ENCODE results near the gene ALG11.

DNA sequence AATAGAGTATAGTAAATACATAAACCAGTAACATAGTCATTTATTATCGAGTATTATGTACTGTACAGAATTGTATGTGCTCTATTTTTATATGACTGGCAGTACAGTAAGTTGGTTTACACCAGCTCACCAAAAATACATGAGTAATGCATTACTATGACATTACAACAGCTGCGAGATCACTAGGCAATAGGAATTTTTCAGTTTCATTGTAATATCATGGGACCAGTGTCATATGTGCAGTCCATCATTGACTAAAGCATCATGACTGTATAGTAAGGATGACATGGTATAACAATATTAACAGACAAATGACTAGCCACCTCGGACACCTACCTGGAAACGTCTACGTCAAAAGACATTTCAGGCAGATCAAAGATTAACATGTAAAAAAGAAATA, 34.6 kb upstream of the ALG11 start:
- no peak for TF ChIP-seq FOXA1 (IDR thresholded peaks at IDR 0.05)
- no peak for TF ChIP-seq SUZ12 (IDR thresholded peaks at IDR 0.05)
- no peak for TF ChIP-seq TARDBP (IDR thresholded peaks at IDR 0.05)
- TF ChIP-seq CTBP1 (IDR thresholded peaks at IDR 0.05; ENCODE audit: borderline replicate concordance), result no peak
- no peak for TF ChIP-seq FOXM1 (IDR thresholded peaks at IDR 0.05; ENCODE audit: borderline replicate concordance)
- TF ChIP-seq, protein P1, sequence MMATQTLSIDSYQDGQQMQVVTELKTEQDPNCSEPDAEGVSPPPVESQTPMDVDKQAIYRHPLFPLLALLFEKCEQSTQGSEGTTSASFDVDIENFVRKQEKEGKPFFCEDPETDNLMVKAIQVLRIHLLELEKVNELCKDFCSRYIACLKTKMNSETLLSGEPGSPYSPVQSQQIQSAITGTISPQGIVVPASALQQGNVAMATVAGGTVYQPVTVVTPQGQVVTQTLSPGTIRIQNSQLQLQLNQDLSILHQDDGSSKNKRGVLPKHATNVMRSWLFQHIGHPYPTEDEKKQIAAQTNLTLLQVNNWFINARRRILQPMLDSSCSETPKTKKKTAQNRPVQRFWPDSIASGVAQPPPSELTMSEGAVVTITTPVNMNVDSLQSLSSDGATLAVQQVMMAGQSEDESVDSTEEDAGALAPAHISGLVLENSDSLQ (IDR thresholded peaks at IDR 0.05), result no peak
- TF ChIP-seq SP1 (IDR thresholded peaks at IDR 0.05), result no peak
- TF ChIP-seq ARNT (IDR thresholded peaks at IDR 0.05), result no peak
- TF ChIP-seq ZNF384 (IDR thresholded peaks at IDR 0.05), result no peak
- TF ChIP-seq ELF4 (IDR thresholded peaks at IDR 0.05), result no peak
- no peak for TF ChIP-seq HDGF (IDR thresholded peaks at IDR 0.05; ENCODE audit: borderline replicate concordance)
- TF ChIP-seq NFRKB (IDR thresholded peaks at IDR 0.05), result no peak
- TF ChIP-seq L3MBTL2 (conservative IDR thresholded peaks at IDR 0.05), result no peak
- no peak for TF ChIP-seq BHLHE40 (IDR thresholded peaks at IDR 0.05; ENCODE audit: borderline replicate concordance)

Measured in HEK293T (cell line).